Measurements from ENCODE around the gene VIT.
"Not testable (repeated sequence)": the region's sequence is repeated elsewhere in the genome, so short reads cannot be mapped to it uniquely, and the experiment has no call there.

VIT gene

DNA sequence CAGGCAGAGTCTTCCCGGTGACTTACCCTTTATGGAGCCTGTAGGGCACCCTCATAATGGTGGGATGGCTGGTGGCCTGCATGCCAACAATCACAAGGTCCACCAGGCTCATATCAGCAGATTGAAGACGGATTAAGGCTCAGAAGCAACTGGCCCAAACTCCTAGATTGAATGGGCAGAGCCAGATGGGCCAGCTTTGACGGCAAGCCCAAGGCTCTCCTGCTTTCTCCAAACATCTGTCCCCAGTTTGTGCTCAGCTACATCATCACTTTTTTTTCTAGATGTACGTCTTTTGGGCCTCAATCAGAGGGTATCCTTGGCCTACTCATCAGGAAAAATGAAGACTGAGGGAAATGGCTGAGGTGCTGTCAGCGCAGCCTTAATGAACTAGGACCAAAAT, 114.6 kb downstream of the VIT start:
- DNase-seq = no peak

DNA sequence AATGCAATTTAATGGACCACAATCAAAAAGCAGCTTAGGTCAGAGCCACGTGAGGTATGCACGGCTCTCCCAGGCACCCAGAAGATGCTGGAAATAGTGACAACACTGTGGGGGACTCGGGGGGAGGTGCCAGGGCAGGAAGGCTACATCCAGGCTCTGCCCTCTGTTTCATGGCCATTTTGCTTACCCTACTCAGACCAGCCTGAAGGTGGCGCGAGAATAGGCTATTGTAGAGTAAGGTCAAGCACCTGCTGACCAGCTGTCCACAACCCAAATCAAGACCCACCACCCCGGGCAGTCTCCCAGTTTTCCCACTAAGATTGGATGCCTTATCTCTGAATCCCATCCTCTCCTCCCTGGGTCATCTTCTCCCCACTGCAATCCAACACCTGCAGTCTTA, 115.7 kb downstream of the VIT start:
- DNase-seq = no peak

DNA sequence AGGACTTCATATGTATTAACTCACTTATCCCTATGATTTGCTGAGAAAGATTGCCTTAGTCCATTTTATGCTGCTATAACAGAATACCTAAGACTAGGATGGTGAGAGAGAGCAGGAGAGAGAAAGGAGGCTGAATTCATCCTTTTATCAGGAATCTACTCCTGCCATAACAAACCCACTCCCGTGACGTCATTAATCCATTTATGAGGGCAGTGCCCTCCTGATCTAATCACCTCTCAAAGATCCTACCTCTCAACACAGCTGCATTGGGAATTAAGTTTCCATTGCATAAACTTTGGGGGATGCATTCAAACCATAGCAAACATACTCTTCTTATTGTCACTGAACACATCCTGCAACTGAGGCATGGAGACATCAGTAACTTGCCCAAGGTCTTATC, 122.0 kb downstream of the VIT start:
- no peak for DNase-seq

DNA sequence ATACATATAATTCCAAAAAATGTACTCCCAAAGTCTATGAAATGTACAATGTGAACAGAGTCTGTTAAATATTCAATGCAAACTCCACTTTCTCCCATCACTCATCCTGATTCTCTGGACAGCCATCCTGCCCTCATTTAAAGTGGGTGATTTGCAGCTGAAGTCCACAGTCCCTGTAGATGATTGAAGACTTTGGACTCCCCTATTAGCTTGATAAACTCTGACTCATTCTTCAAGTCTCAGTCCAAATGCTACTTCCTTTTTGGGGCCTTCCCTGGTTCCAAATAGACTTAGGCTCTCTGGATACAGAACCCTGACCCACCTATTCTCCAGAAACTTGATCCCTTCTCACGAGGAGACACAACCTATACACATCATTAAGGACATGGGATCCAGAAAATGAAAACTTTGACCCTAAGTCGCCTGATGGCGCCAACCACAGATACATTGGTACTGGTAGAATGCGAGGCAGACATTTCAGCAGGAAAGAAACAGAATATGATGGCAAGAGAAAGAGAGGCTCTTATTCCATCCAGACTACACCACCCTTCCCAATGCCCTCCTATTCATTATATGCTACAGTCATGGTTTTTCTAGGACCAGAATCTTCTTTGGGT, 122.7 kb downstream of the VIT start:
- DNase-seq = no peak

DNA sequence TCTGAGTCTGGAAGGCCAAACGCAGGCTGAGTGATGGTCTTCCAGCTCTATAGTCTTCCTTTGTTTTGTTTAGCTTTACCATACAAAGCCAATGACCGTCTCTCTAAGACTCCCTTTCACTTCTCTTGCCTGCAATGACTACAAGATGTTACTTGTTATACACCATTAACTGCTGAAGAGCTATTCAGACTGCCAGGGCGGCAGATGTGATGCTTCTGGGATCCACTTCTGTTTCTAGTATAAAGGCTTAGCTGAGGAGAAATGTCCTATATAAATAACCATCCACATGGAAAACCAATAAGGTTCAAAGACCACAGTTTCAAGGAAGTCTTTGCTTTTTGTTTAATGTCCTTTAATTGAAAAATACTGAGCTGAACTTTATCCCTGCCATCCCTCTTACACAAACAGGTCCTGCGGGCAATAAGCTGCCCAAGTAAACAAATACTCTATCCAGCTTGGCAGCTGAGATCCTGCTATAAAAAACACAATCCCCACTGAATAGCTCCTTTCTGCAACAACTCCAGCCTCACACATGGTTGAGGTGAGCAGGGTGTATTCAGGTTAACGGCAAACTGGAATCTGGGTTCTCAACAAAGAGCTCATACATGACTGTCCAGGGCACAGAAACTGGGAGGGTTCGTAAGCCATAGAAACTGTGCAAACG, 124.6 kb downstream of the VIT start:
- DNase-seq = no peak

DNA sequence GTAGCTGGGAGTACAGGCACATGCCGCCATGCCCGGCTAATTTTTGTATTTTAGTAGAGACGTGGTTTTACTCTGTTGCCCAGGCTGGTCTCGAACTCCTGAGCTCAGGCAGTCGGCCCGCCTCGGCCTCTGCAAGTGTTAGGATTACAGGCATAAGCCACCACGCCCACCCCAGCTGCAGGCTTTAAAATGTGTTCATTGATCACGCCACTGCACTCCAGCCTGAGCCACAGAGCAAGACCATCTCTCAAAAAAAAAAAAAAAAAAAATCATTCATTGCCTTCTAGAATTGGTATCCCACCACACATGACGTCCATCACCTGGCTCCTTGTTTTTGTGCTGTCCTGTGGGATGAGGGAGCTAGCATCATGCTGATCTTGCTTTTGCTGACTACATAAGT, 127.4 kb downstream of the VIT start:
- no peak for DNase-seq

DNA sequence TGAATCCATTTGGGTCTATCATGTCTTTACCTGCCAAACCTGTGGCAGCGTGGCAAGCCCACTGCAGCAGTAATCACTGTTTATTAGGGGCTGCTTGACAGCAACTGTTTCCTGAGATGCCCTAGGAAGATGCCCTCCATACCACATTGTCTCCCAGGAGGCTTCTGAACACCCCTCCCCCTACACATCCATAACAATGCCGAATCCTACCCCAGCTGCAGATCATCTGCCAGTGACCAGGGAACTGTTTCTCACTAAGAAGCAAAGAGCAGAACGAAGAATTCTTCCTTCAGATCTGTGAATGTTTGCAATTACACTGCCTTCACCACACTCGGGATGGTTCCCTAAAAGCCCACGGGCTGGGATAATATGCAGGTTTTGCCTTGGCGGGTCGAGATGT, 127.8 kb downstream of the VIT start:
- DNase-seq = no peak

DNA sequence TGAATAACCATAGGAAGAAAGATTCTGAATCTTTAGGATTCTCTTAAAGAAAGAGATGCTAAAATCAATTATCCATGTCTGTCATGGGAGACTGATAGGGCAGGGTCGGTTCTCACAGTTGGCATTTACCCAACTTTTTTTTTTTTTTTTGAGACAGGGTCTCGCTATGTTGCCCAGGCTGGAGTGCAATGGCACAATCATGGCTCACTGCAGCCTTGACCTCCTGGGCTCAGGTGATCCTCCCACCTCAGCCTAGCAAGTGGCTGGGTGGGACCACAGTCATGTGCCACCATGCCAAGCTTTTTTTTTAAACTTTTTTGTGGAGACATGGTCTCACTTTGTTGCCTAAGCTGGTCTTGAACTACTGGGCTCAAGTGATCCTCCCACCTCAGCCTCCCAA, 128.2 kb downstream of the VIT start:
- DNase-seq = not testable (repeated sequence)

DNA sequence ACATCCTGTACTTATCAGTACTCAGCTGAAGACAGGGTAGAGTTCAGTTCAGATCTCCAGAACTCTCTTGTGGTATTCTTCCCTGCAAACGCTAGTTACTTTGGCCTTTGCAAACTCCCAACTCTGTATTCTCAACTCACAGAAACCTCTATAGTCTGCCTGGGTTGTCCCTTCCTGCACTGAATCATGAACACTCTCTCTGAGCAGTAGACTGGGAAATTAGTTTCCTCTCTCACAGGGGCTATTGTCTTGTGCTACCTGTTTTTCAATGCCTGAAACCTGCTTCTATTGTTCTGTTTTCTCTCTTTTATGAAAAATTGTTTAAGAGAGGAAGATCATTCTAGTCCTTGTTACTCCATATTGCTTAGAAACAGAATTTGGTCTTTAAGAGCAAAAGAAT, 134.7 kb downstream of the VIT start:
- DNase-seq = no peak

DNA sequence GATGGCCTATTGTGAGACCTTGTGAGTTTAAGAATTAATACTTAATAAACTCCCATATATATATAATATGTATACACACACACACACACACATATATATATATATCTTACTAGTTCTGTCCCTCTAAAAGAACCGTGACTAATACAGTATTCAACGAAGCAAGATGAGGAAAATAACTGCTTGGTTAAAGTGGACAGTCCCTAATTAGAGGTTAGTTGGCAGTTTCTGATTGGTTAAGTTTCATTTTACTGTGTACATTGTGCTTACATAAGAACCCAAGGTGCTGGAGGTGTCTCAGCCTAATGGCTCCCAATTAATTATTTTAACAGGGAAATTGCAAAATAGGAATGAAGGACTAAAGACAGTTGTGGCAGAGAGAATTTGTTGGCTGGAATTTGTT, 137.7 kb downstream of the VIT start:
- DNase-seq = no peak

DNA sequence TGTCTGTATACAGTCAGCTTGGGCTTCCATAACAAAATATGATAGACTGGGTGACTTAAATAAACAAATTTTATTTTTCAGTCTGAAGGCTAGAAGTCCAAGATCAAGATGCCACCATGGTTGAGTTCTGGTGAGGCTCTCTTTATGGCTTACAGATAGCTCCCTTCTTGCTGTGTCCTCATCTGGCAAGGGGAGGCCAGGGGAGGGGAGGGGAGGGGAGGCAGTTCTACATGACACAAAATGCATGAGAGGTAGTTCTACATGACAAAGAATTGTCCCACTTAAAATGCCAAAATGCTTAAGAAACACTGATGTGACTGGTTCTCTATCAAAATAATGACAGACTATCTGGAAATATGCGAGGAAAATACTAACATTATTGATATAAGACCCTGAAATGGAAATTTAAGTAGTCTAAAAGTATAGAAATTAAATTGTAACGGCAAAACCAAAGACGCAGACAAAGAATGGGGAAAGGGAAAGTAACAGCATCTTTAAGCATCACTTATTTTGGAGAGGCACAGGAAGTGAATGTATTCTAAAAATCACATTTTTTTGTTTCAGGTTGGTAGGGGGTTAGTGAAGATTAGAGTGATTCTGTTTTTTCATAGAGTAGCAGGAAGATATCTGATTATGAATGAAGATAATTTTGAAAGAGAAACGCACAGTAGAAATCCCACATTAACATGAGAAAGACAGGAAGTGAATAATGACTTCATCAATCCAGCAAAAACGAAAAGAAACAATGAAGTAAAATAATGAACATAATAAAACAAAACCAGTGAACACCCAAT, 138.4 kb downstream of the VIT start:
- DNase-seq = no peak

DNA sequence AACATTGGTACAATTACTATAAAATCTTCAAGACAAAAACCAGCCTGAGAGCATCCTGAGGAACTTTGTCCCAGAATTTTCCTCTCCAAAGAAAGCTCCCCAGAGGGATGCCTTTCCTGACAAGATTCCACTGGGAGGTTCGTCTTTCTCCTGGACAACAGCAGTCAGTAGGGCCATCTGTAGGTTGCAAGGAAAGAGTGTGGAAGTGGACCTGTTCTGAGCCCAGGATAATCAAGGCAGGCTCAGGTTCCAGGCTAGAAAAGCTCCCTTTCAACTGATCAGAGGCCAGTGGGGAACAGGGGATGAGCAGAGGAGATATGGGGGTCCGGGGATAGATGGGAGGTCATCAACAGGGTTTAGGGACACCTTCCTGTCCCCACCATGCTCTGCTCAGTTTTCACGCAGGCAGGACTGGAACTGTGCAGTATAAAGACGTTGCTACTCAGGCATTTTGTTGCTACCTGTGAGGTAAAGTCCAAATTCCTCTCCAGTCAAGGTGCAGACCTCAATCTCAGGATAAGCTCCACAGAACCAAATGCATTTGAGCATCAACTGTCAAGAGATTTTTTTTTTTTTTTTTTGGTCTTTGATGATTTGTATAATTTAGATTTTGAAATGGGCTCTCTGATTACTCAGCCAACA, 143.6 kb downstream of the VIT start:
- no peak for DNase-seq

DNA sequence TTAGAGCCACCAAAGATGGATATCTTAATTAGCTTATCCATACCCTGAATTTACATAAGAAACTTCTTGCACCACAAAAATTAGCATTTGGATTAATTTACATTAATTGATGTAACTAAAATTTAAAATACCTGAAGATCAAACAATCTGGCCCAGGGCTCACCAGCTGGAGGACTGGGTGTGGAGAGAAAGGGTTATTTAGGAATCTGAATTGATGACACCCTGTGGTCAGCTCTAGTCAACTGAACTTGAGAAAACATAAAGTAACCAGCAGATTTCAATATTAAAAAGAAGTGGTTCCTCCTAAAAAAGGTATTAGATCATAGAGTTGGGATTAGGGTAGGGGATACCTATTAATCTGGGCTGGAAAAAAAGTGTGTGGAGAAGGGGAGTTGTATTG, 147.3 kb downstream of the VIT start:
- no peak for DNase-seq

DNA sequence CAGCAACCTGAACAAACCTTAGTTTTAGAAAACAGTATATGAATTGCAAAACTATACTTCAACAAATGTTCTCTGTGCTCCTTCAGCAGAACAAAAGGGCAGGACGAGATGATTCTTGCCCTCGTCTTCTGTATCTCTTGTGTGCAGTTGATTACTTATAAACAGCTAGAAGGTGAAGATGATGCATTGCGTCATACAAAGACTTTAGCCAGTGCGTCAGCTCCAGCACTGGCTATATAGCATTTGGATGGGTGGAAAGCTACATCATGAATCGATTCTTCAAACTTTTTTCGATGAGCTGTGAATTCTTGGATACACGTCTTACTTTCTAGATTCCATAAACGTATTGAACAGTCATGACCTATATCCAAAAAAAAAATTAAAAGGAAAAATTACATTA, 152.8 kb downstream of the VIT start:
- no peak for DNase-seq

DNA sequence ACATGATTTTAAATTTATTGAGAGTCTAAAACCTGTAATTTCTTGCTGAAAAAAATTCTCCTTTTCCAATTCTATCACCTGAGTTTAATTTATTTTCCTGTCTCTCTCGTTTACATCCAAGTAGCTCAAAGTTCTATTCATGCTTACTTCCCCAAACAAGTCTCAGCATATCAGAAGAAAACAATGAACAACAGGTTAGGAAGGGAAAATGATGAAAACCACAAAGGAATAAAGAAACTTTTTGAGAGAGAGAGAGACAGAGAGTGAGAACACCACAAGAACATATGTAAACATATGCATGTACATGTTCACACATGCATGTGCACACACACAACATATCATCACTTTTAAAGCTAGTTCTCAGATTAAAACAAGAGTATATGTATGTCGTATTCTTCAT, 157.7 kb downstream of the VIT start:
- no peak for DNase-seq

DNA sequence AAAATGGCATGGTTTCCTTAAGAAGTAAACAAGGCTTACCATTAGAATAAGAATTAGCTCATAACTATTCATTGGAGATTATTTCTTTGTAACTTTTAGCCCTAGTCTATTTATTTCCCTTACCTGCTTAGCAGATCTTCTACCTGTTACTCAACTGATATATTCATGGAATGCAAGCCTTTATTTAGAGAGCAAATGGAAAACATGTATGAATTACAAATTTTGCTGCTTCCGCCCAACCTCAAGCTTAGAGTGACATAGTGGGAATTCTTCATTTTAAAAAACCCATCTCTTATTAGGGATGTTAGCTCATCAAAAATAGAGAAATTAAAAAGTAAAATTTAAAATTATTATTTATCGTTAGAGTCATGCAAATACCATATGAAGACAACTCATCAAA, 158.9 kb downstream of the VIT start:
- DNase-seq = no peak

DNA sequence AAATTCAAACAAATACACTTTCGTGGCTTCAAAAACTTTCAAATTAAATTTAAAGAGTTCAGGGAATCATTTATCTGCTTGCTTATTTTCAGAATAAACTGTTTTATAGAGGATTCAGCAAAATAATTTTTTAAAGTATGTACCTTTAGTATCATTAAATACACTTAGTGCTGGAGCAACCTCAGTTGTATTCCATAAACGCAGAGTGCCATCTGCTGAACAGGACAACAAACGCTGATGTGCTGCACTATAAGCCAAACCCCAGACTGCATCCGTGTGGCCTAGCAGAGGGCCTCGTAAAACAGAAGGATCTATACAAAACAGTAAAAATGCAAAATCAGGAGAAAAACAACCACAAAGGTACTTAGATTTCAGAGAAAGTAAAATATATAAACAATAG, 161.2 kb downstream of the VIT start:
- no peak for DNase-seq

DNA sequence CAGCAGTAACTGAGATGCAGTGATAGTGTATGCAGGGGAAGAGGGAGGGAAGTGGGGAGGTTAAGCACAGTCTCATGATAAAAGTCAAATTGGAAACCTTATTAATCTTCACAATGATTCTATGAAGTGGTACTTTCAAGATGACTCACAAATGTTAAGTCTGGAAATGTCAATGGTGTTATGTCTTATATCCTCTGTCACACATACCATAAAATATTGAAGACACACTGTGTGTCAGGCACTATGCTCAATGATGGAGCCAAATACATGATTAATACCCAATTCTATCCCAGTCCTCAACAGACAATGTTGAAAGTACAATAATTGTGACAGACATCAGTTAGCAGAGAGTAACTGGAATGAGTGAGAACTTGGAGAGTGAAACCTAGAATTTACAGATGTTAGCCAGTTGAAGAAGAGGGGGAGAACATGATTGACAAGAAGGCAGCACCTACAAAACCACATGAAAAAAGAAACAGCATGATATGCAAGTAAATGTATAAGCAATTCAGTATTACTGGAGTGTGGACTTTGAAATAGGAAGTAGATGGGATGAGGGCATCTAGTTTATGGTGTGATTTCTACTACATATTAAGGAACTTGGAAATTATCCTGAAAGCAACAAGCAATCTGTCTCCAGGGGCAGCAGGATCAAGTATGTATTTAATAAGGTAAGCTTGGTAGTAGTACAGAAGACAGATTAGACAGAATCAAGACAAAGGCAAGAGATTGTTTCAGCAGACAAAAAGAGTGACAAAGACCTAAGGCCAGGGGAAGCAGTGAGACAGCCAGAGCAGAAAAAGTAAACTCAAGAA, 162.3 kb downstream of the VIT start:
- DNase-seq = no peak

DNA sequence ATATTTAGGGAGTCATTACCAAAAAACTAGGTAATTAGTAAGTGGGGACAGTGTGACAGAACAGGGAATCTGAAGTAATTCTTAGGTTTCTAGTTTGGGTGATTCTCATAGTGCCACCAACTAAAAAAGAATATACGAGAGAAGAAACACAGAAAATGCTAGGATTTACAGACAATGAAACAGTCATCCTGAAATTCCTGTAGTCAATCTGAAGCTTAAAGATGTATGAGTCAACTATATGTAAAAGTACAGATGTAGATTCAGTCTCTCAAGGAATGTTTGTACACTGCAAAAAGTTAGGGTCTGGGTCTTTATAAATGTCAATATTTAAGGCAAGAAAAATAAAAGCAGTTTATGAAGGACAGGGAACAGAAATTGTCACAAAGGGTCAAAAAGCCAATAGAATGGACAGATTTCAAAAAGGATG, 162.9 kb downstream of the VIT start:
- no peak for DNase-seq

DNA sequence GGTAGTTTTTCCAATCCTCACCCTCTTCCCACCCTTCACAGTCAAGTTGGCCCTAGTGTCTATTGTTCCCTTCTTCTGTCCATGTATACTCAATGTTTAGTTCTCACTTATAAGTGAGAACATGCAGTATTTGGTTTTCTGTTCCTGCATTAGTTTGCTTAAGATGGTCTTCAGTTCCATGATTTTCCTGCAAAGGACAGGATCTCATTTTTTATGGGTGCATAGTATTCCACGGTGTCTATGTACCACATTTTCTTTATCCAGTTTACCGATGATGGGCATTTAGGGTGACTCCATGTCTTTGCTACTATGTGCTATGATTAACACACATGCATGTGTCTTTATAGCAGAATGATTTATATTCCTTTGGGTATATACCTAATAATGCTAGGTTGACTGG, 165.4 kb downstream of the VIT start:
- DNase-seq = no peak

Data from activated CD4-positive, alpha-beta T cell treated with anti-CD3 and anti-CD28 coated beads, Interleukin-2, amount 50 U/mL, for 48 hours (primary cell).